Measurements from ENCODE around the gene NOTUM.

DNA sequence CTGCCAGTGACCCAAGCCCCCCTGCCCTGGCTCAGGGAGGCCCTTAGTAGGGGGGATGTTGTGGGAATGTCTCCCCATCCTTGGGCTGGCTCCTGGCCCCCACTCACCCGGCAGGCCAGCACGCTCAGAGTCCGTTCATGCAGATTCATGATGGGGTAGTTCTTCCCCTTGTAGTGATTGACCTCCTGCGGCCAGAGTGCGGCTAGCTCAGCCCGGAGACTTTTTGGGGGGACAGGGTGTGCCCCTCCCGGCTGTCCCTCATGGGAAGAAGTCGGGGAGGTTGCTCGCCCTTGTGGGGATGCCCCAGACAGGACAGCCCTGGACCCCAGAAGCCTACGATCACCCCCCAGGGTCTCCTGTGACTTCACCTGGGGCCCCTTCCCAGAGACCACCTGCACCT is 55.0 kb downstream of the NOTUM start:
- TF ChIP-seq CTCF (IDR thresholded peaks at IDR 0.05) (no peak), POLR2AphosphoS5 (IDR thresholded peaks at IDR 0.05) (no peak)

Data from esophagus muscularis mucosa (tissue), 3 donors.